NCI-H146 treated with DMSO at 0.1 percent for 48 hours (cell line): Measurements from ENCODE around the gene RELN.
"Not testable (repeated sequence)": the region's sequence is repeated elsewhere in the genome, so short reads cannot be mapped to it uniquely, and the experiment has no call there.

Experiments
- DNase-seq: peaks from one replicate; lab custom pipeline; 2025; ENCODE audit not compliant: unreplicated experiment; lab: John Stamatoyannopoulos, UW

Gene RELN

DNA sequence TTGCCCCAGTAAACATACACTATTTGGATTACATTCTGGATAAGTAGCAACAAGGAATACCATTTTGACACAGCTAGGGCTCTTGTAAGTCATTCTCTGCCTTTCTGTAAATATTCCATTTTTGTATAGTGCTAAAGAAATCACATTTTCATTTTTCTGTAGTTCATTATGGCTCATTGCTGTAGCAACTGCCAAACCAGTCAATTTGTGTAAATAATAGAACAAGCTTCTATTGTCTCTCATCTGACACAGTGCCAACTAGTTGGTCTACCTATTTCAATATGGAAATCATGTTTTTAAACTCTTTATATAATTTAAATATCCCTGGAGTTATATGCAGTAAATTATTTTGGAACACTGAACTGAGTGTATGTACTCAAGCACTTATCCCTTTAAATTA, 193.7 kb downstream of the RELN start:
- peak; percentile 27 for DNase-seq

GRCh38 chr7:103795107-103795506, 194.4 kb downstream of the RELN start:
- DNase-seq: no peak

DNA sequence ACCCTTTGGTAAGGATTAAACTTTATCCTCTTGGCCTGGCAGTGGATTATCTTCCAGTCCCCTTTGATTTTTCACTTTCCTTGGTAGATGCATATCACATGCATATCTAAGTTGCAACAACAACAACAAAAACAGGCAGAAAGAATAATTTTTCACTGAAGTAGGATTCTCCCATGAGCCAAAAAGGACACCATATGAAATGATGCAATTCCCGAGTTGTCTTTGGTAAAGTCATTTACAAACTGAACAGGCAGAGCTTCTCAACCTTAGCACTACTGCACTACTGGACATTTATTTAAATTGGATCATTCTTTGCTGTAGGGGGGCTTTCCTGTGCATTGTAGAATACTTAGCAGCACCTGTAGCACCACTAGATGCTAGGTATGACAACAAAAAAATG, 195.0 kb downstream of the RELN start:
- DNase-seq: no peak

- DNase-seq: no peak
These were observed 195.8 kb downstream of the RELN start for GRCh38 chr7:103793614-103794013.

DNA sequence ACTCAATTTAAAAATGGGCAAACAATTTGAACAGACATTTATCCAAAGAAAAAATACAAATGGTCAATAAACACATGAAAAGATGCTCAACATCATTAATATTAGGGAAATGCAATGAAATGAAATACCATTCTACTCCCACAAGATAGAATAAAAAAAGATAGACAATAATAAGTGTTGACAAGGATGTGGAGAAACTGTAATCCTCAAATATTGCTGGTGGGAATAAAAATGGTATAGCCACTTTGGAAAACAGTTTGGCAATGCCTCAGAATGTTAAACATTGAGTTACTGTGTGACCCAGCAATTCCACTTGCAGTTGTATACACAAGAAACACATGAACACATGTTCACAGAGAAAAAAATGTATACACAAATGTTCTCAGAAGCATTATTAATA, 197.6 kb downstream of the RELN start:
- no peak for DNase-seq

DNA sequence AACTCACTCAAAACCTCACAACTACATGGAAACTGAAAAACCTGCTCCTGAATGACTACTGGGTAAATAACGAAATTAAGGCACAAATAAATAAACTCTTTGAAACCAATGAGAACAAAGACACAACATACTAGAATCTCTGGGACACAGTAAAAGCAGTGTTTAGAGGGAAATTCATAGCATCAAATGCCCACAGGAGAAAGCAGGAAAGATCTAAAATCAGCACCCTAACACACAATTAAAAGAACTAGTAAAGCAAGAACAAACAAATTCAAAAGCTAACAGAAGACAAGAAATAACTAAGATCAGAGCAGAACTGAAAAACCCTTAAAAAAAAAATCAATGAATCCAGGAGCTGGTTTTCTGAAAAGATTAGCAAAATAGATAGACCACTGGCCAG, 202.4 kb downstream of the RELN start:
- not testable (repeated sequence) for DNase-seq

- DNase-seq: no peak
These were observed 204.7 kb downstream of the RELN start for GRCh38 chr7:103784646-103785286.

- no peak for DNase-seq
These were observed 208.0 kb downstream of the RELN start for GRCh38 chr7:103781409-103781808.

DNA sequence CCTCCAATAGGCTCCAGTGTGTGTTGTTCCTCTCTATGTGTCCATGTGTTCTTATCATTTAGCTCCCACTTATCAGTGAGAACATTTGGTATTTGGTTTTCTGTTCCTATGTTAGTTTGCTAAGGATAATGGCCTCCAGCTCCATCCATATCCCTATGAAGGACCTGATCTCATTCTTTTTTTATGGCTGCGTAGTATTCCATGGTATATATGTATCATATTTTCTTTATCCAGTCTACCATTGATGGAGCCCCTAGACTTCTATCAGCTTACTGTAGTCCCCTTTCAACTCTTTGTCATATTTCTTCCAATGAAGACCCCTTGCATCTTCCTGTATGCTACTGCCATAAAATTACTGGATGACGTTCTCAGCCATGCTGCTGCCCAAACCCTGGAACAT, 208.9 kb downstream of the RELN start:
- not testable (repeated sequence) for DNase-seq

- no peak for DNase-seq
These were observed 212.0 kb downstream of the RELN start for GRCh38 chr7:103777440-103777839.

DNA sequence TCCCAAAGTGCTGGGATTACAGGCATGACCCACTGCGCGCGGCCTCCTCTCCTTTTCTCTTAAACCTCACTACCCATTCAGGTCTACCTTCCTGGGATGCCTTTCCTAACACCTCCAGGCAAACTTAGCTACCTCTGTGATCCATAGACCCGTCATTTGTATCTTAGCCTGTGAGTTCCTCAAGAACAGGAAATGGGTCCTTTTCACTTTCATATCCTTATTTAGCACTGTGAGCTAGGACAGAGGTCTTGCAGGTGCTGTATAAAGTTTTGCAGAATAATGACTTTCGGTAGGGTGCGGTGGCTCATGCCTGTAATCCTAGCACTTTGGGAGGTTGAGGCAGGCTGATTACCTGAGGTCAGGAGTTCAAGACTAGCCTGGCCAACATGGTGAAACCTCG, 215.7 kb downstream of the RELN start:
- DNase-seq: no peak

DNA sequence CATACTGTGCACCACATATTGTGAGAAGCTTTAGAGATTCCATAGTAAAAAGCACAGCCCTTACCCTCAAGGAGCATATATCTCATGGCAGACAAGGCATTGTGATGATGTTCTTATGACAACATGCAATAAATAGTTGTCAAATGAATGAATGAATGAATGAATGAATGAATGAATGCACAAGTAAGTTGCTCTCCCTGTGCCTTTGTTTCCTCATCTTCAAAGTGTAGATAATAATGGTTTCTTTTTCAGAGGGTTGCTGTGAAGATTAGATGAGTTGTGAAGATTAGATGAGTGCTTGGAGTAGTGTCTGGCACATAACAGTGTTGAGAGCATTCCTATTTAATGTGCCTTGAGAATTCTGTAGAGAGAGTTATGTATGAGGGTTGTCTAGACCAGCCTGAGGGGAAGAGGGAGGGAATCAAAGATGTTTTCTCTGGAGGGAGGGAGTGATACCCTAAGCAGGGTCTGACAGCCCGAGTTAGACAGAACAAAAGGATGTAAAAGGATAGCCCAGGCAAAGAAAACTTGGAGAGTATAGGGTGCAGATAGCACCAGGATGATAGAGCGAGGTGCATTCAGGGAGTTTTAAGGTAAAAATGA, 217.2 kb downstream of the RELN start:
- no peak for DNase-seq

GRCh38 chr7:103771294-103771693, 218.2 kb downstream of the RELN start:
- no peak for DNase-seq

DNA sequence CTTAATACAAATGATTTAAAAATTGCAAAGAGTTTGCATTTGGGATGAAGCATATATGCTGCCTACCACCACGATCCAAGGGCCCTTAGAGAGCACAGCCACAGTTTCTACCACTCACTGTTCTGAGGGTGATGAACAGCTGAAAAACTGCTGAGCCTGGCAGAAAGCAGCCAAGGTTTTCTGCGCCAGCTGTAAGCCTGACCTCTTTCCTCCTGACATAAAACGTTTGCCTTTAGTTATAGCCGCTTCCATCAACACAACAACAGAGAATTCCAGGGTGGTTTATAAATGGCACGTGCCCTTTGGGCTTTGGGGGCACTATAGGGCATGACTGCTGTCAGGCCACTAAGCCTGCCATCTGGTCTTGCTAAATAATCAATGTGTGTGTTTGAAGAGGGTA, 222.8 kb downstream of the RELN start:
- no peak for DNase-seq

GRCh38 chr7:103765901-103766300, 223.6 kb downstream of the RELN start:
- DNase-seq: no peak

- DNase-seq: no peak
These were observed 224.6 kb downstream of the RELN start for GRCh38 chr7:103764901-103765300.

GRCh38 chr7:103762877-103763276, 226.6 kb downstream of the RELN start:
- no peak for DNase-seq

DNA sequence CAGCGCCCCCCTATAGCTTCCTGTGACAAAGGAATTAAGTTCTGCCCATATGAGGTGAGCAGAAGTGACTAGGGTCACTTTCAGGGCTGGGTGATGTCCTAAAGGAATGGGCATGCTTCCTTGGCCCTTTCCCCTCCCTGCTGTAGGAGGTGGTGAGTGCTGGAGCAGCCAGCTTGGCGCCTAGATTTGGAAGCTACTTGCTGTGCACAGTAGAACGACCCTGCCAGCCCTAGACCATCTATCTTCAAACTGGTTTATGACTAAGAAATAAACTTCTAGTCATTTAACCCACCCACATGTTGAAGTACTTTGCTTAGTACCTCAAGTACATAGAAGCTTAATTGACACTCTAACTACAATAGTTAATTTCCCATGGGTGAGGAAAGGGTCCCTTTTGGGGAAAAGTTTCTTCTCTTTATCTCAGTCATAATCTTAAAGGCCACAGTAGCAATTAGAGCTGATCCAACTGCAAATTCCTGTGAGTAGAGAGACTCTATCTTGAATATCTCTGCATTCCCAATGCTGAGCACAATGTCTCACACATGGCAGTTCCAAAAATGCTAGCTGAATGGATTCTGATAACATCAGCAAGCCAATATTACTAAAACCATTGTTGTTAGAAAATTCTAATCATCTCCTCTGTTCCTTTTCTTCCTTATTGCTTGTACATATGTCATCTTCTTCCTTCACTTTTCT, 227.2 kb downstream of the RELN start:
- no peak for DNase-seq

GRCh38 chr7:103752995-103753394, 236.5 kb downstream of the RELN start:
- DNase-seq: no peak

DNA sequence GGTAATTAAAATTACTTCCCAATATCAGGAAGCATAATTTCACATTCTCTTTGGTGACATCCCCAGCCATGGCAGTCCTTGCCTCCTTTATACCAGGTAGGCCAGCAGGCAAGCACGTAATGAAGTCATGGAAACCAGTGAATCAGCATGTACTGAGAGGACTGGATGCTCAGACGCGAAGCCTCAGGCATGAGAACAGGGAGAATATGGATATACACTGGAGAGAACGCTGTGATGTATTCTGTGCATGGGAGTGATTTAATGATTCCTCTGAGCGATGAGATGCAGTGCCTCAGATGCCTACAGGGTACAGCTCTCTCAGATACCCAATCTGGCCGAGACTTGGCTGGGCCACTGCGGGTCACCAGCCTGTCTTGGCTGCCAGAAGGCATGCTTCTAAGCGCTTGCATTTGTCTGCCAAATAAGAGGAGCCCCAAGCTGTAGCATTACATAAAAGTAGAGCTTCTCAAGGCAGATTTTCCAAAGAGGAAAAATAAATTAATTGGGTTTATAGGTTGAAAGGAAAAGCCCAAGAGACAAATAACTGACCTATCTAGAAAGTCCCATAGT, 238.1 kb downstream of the RELN start:
- no peak for DNase-seq

DNA sequence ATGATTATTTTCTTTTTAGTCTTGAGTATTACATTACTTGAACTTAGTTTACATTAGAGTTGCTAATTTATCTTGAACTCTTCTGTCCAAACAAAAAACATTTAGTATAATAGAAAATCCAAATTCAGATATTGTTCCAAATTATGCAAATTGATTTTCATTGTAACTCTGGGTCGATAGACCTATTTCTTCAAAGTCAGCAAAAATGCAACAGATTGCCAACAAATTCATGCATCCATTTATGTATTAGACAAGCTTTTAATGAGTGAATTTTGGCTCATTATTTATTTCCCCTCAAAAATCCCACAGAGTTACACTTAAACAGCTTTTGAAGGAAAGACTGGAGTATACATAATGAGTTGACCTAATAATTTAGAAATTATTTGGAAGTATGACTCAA, 240.8 kb downstream of the RELN start:
- DNase-seq: no peak

DNA sequence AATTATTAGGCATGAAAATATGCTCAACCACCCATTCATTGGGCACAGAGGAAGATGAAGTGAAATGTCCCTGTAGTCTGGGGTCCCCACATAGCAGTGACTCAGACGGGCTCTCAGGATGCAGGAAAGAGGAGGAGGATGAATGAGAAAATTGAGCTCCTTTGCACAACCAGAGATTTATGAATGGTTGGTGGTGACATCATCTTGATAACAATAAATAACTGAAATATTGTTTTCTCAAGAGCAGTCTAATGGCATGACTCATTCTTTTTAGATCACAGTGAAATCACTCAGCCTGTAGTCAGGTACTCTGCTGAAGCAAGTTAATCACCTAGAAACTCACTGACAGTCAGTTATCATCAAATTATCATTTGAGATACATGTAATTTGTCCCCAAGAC, 254.1 kb downstream of the RELN start:
- DNase-seq: no peak
